ENCODE results near the gene MAMDC2.

Gene MAMDC2

DNA sequence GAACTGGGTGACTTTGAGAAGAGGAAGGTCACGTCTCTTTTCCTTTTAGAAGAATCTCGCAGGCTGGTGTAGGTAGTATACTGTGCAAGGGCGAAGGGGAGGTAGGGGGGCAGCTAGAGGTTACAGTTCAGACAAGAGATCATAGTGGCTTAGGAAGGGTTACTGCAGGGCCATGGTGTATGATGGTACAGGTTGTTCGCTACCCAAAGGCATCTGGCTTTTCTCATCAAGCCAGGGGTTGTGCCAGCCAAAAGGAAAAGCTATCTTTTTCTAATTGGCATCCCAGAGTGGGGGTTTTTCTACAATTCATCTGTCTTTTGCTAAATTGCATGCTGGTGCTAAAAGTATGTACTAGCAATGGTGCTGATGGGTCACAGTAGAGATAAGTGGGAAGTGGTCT, 22.8 kb downstream of the MAMDC2 start:
- DNase-seq: no peak

DNA sequence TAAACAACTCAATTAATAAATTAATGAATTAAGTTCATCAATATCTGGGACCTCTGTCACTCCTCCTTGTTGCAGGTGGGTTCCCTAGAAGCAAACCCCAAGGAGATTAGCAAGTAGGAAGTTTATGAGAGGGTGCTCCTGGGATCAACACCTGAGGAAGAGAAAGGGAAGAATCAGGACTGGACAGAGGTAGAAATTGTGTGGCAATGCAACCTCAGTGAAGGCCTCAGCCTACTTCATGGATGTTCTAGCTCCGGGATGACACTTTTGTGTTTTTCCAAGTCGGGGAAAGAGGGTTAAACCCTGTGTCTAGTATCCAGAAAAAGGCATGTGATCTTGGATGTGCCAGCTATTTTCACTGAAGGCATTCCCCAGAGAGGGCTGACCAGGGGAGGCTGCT, 23.2 kb downstream of the MAMDC2 start:
- no peak for DNase-seq

DNA sequence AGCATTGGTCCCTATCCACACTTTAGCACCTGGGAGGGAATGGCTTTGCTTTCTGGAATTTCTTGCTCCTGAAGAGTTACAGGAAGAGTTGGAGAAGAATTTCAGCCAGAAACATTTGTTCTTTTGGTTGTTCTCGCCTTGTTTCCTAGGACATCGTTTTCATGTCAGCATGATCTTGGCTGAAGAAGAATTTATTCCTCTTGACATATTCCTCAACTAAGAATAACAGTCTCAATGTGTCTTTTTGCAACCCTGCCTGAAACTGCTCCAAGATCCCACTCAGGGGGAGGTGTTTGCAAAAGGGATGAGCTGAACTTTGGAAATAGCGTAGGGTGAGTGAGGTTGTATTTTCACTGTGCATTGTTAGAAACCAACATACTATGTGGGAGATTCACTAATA, 26.1 kb downstream of the MAMDC2 start:
- no peak for DNase-seq

DNA sequence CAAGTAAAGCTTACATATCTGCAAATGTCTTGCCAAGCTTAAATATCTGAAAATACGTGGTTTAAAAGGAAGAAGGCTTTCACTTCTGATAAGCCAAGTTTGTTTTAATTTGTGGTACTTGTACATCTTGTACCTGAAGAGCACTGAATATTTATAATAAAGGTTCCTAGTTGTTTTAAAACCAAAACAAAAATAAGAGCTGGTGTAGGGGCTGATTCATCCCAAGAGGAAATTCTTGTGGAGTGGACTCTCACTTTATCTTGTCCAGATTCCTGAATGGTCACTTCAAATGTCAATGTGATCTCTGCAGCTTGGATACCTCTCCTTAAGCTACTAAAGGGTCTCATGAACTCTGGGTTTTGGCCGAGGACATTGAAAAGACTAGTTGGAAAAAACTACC, 29.5 kb downstream of the MAMDC2 start:
- no peak for DNase-seq

DNA sequence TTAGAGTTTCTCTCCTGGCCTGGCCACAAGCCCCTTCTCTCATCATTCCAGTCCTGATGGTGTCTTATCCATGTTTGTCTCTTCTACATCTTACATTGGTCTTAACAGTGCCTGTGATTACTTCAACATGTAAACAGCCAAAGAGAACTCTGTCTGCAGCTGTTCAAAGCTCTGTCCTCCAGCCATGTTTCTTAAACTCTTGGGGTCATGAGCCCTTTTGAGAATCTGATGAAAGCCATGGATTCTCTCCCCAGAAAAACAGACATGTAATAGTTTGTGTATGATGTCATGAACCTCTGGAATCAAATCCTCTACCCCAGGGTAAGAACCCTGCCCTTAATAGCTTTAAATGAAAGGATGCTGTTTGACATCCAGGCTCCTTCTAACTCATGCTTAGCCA, 30.1 kb downstream of the MAMDC2 start:
- DNase-seq: no peak

DNA sequence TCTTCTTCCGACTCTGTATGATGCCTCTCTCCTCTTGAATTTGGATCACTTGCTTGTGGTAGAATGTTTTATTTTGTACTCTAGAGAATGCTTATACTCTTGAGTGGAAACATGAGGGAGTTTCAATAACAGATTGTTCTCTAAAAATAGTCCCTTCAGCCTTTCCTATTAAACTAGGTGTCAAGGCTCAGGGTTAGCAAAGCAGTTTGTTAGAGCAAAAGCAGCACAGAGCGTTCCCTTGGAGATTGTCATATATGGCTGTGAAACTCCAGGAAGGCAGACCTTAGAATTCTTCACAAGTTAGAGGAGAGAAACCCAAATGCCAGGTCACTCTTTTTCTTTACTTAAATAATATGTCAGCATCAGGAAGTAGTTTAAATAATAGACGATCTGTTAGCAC, 33.0 kb downstream of the MAMDC2 start:
- no peak for DNase-seq

DNA sequence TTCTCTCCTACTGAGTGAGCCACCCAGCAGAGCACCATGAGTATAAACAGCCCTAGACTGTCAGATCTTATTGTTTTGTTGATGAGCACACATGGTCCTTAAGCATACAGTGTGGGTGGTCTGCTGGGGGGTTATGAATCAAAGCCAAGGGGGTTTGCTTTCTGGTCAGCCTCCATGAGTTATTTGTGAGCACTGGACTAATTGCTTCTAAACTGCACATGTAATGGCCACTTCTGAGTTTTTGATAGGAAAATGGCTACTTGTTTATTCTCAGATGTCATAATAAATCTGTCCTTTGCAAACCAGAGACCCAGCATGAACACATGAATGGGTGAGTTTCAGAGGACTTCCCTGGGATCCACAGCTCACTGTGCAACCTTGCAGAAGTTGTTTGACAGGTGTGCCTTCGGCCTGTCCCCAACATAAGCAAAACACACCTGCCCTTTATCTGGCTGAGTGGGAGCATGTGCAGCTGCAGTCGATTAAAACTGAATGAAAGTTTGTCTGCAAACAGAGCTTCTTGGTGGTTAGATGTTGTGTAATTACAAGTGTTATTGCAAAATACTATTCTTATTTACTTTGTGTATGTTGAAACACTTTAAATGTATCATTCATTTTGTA, 35.9 kb downstream of the MAMDC2 start:
- DNase-seq: peak; percentile 72

DNA sequence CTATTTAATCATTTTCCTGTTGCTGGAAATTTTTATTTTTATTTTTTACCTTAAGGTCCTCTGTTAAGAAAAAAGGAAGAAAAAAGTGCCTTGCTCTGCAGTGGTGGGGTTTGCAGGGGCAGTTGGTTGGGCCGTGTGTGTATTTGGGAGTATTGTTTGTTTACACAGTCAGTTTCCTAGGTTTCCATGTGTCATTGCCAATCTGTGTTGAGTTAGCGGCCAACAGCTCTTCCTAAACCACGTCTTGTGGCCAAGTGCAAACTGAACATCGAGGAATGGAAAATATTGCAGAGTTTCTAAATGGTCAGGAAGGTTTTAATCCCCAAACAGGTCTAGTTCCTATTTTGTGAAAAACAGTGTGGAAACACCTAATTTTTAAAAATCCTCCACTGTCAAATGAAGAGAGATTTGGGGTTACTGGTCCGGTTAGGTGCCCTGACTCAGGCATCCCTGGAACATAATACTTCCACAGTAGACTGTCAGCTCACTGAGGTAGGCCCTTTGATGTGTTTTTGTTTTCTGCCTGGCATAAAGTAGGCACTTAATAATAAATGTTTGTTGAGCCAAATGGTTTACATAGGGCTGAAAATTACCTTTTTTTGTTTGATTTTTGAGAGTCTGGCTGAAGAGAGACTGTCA, 37.0 kb downstream of the MAMDC2 start:
- peak; percentile 76 for DNase-seq

DNA sequence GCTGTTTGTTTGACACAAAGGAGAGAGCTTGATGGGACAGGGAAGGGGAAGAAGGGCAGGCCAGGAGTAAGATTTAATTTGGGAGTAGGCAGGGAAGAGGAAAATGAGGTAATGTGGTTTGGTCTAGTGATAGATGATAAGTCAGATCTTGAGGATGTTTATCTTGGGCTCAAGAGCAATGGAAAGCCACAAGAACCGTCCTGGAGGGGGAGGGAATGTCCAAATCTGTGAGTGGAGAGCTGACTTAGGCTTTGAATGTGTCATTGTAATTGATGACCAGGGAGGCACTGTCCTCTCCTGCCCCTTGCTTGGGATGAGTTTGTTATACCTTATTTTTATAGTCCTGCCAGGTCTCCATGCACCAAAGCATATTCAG, 37.5 kb downstream of the MAMDC2 start:
- peak; percentile 79 for DNase-seq

DNA sequence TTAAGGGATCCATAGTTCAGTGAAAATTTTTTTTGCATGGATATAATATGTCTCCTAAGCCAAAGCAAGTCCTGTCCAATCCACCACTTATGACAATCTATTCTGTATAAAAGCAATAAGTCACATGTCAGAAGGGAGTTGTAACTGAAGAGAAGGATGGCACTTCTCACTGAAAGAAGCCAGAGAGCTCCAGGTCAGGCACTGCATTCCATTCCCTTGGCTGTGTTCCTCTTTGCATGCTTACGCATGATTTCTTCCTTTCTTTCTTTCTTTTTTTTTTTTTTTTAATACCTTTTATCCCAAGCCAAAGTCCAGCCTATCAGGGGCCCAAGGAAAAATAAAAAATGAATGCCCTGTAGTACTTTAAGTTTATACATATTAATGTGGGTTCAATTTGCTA, 39.8 kb downstream of the MAMDC2 start:
- DNase-seq: no peak

DNA sequence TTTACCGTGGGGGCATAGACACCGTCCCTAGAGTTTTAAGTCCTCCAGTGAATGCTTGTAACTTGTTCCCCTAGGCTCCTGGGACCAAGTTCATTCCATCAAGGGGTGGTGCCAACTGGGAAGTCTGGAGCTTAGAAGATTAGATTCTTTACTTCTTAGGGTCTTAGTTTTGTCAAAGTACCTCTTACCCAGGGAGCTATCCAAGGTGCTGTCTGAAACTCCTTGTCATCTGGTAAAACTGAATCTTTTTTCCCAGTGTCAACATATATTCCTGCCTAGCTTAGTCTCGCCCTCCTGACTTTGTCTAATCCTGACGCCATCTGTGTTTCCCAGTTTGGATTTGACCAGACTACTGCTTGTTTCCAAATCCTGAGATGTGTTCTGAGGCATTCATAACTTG, 41.6 kb downstream of the MAMDC2 start:
- DNase-seq: peak; percentile 23

DNA sequence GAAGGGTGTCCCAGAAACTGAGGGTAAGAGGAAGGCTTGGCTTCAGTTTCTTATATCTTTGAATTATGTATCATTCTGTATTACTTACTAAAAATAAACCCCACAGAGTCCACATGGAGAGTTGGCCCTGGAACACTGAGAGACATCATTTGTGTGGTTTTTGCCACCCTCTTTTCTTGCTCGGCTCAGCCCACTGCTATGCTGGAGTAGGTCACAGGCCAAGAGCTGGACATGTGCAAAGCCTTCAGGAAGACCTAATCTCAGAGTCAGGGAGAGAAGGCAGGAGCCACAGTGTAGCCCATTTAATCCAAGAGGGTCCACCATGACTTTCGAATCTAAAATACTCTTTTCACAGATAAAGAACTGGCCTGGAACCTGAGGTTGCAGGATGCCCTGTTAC, 47.5 kb downstream of the MAMDC2 start:
- DNase-seq: no peak

DNA sequence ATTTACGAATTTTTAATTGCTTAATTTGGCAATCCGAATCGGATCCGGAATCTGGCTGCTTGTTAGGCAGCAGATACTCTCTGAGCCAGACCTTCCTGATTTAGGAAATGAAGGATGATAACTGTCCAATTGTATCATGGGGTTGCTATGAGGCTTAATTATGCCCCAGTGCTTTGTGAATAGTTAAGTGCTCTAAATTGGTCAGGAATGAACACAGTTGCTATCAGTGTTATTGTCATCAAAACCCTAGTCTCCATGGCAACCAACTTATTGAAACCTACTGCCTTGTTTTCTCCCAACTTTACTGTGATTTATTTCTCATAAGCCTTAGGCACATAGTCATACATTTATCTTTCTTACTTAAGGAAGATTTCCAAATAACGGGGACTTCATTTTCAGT, 47.9 kb downstream of the MAMDC2 start:
- no peak for DNase-seq

DNA sequence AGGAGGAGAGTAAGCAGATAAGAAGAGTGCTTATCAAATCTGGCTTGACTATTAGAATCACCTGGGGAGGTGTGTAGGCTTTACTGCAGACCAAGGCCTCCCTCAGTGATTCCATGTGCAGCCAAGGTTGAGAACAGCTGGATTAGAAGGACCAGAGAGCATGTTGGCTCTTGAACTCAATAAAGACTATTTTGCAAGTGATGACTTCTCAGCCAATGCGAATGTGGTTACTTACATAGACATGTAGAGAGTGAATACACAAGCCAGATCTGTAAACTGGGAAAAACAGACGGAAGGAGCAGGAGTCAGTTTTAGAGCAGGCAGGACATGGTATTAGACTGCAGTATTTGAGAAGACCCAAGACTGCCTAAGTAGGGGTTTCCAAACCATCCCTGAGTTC, 48.5 kb downstream of the MAMDC2 start:
- DNase-seq: no peak

DNA sequence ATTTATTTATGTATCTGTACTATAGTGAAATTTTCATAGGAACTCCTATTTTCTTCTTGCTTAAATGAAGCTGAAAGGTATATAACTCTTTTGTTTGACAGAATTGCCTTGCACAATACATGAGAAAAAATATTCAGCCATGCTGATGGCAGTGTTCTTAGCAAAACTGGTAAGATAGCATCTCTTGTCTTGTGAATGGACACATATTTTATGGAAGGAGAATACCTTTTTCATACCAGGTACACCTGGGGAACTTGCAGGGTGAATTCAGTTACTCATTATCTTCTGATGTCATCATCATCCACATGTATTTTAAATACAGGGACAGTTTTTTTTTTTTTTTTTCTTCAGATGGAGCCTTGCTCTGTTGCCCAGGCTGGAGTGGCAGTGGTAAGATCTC, 49.4 kb downstream of the MAMDC2 start:
- no peak for DNase-seq

DNA sequence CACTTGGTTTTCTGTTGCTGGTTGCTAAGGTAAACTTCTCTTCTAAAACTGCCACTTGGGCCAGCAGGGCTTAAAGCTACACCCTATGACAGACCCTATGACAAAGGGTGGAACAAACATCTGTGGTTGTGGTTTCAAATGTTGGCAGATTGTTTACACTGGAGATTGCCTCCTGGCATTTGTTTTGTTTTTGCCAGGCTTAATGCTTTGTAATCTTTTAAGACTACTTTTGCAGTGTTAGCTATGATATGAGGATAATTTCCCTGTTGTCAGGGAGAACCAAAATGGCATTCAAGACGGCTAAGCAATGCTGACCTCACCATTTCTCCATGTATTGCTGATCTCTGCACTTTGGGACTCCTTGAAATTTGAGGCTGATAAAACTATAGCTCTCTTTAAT, 50.3 kb downstream of the MAMDC2 start:
- DNase-seq: no peak

DNA sequence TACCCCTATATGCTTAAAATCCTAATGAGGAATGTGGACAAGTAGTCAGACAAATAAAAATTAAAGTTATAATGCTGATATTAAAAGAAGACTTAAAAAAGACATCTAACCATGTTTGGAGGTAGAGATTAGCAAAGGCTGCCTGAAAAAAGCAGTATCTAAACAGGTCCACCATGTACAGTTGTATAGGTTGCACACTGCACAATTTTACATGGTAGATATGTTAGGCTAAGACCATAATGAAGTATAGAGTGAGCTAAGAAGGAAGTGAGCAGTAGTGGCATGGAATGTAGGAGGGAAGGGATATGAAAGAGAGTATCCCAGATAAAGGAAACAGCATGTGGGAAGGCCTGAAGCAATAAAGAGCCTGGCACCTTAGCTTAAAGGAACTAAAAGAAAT, 51.1 kb downstream of the MAMDC2 start:
- DNase-seq: no peak

DNA sequence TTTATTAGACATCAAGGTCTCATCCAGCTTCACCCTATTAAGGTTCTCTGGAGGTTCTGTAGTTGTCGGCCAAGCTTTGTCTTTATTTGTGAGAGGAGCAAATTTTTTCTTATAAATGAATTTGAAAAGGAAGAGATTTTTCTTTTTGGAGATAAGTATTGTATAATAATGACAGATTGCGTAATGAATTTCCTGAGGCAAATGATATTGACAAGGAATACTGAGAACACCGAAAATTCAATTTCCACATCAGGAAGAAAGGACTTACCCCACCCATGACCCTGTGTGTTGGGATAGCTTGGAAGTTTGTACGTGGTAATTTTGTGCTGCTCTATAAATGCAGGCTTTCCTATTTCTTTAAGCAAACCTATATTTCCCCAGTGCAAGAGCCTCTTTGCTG, 53.5 kb downstream of the MAMDC2 start:
- DNase-seq: no peak

DNA sequence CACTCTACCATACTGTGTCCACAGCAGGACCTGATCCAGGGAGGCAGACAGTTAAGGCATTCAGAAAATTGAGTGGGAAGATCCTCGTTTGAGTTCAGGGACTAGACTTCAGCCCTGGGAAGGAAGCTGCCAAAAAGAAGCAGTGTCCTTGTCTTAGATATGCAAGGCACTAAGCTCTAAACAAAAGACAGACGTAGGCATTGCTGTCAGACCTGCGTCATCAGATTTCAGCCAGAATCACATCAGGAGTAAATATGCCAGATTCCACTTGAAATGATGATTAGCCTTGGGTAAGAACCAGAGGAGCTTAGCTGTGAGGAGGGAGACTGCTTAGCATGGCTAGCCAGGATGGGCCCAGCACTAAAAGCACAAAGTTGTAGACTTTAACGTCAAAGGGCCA, 56.7 kb downstream of the MAMDC2 start:
- DNase-seq: peak; percentile 34

DNA sequence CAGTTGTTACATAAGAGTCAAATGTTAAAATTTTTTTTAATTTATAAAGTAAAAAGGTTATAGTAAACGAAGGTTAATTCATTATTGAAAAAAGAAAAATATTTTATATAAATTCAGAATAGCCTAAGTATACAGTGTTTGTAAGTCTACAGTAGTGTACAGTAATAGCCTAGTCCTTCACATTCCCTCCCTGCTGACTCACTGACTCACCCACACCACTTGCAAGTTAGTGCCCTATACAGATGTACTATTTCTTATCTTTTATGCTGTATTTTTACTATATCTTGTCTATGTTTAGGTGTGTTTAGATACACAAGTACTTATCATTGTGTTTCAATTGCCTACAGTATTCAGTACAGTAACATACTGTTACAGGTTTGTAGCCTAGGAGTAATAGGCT, 57.6 kb downstream of the MAMDC2 start:
- peak; percentile 58 for DNase-seq

DNA sequence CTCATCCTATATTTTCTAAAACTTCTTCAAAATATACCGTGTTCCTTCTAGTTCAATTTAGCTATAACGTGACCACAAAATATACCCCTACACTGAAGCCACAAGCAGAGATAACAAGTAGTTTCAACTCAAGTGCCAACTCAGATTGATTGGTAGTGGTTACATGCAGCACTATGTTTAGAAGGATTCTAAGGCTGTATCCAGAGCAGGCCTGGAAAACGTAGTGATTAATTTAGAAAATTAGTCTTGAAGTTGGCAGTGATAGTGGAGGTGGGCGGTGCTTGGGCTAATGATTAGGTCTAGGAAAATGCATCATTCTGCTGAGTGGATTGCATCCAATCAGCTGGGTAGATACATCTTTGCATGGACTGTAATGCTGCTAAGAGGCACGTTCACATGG, 61.5 kb downstream of the MAMDC2 start:
- no peak for DNase-seq

DNA sequence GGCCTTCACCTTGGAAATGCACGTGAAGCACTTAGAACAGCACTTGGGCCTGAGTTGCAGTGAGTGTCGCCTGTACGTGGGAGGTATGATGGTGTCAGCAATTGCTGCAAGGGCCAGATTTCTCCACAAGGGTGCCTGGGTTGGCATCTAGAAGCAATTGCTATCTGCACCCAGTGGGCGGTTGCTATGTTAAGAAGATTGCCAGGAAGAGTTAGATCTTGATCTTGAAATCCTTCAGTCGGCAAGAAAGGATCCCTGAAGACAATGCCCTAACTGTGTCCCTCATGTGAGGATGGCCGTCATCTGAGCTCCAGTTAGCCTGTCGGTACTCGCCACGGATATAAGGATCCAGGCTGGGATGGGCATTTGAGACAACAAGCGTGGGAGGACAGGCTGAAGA, 62.9 kb downstream of the MAMDC2 start:
- no peak for DNase-seq

DNA sequence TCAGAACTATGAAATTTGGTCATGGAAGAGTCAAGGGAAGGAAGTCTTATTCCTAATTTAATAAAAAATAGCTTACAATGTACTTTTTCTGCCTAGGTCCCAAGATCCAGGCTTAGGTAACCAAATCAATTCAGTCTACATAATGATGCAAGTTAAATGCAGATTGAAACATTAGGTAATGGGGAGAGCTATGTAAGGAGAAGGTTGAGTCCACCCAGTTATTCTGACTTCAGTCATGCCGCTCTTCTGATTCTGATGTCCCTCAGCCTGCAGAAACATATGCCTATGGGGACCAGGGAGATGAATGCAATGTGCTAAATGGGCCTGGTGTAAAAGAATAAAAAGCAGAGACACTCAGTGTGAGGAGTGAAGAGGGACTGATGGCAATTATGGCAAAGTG, 63.9 kb downstream of the MAMDC2 start:
- no peak for DNase-seq

DNA sequence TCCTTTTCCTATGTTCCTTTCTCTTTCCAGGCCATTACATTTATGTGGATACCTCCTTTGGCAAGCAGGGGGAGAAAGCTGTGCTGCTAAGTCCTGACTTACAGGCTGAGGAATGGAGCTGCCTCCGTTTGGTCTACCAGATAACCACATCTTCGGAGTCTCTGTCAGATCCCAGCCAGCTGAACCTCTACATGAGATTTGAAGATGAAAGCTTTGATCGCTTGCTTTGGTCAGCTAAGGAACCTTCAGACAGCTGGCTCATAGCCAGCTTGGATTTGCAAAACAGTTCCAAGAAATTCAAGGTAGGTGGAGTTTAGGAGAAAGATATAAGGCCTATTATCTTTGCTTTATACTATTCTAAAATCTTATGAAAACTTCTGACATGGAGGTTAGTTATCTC, 64.5 kb downstream of the MAMDC2 start:
- no peak for DNase-seq

Measured in HCEC 1CT (cell line).